Activated CD8-positive, alpha-beta T cell treated with anti-CD3 and anti-CD28 coated beads for 36 hours (primary cell): ENCODE data around the gene ZSCAN20. TPM values are rescaled to one million over a fixed set of nuclear protein-coding genes. Genes with fewer than 3 reads are reported as not detected.

ENCODE experiments used
- ATAC-seq: fragments of 200-7000 bp; cut with Tn5 transposase; one replicate; pipeline ENCODE4 v1.10.0; 2021; ENCODE audit warnings: mild to moderate bottlenecking, moderate library complexity
- CTCF ChIA-PET: fragments of 350-600 bp; sonication (Branson Sonifier 250); formaldehyde crosslinking; loops from one replicate; lab custom pipeline; 2021; ENCODE audit warnings: antibody characterized with exemption; lab: Charles Lee
- POLR2A ChIA-PET: fragments of 350-600 bp; sonication (Branson Sonifier 250); formaldehyde crosslinking; loops from one replicate; lab custom pipeline; 2021; ENCODE audit warnings: antibody characterized with exemption; lab: Charles Lee
- DNase-seq: peaks from one replicate; pipeline ENCODE4 v3.0.0-alpha.2; 2020
- H3K27ac Mint-ChIP-seq: one replicate; pipeline ENCODE4 v1.8.0; 2021; ENCODE audit warnings: mild to moderate bottlenecking, mixed read lengths
- H3K27me3 Mint-ChIP-seq: one replicate; pipeline ENCODE4 v1.8.0; 2021; ENCODE audit warnings: mixed read lengths
- H3K36me3 Mint-ChIP-seq: one replicate; pipeline ENCODE4 v1.8.0; 2021; ENCODE audit warnings: low read depth, mixed read lengths
- H3K4me1 Mint-ChIP-seq: one replicate; pipeline ENCODE4 v1.8.0; 2021; ENCODE audit warnings: low read depth, mixed read lengths
- H3K4me3 Mint-ChIP-seq: one replicate; pipeline ENCODE4 v1.8.0; 2021; ENCODE audit warnings: mild to moderate bottlenecking, moderate library complexity, mixed read lengths
- H3K9me3 Mint-ChIP-seq: one replicate; pipeline ENCODE4 v1.8.0; 2021; ENCODE audit warnings: mixed read lengths
- CTCF ChIP-seq: fragments of 200-600 bp; IDR thresholded peaks from one replicate; pipeline ENCODE4 v1.8.0; 2022; ENCODE audit warnings: antibody characterized with exemption, mild to moderate bottlenecking
- intact Hi-C: fragments of 100-400 bp; cut with micrococcal nuclease; formaldehyde crosslinking; loops from one replicate; pipeline ENCODE4 v1.10.0; 2022
- total RNA-seq, 2 experiments: library from RNA; stranded (reverse); gene quantifications; one replicate each; pipeline ENCODE4 v1.2.3, GENCODE V29; 2021

ZSCAN20 gene
- total RNA-seq, 2 experiments from 2014 or later = 2.6 to 3.2 TPM

DNA sequence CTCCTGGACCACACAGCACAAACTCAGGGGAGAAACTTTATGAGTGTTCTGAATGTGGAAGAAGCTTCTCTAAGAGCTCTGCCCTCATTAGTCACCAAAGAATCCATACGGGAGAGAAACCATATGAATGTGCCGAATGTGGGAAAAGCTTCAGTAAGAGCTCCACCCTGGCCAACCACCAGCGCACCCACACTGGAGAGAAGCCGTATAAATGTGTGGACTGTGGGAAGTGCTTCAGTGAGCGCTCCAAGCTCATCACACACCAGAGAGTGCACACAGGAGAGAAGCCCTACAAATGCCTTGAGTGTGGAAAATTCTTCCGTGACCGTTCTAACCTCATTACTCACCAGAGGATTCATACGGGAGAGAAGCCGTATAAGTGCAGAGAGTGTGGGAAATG lies 22.5 kb downstream of the ZSCAN20 start:
- POLR2A ChIA-PET = no interaction called here
- H3K4me3 Mint-ChIP-seq = no peak overlapping the region
- no peaks in the 10 kb centered on the region for H3K27me3 Mint-ChIP-seq
- peaks cover 62% of the 10 kb centered on the region for H3K36me3 Mint-ChIP-seq
- no peak for TF ChIP-seq CTCF
- no peaks in the 10 kb centered on the region for H3K4me1 Mint-ChIP-seq
- intact Hi-C loops = no loop called here
- H3K9me3 Mint-ChIP-seq = peaks cover 49% of the 10 kb centered on the region
- DNase-seq = no peak
- no peak overlapping the region for H3K27ac Mint-ChIP-seq
- ATAC-seq = no peak
- CTCF ChIA-PET = no interaction called here

- Mint-ChIP-seq H3K4me3 (no peak overlapping the region), H3K4me1 (no peaks in the 10 kb centered on the region), H3K36me3 (peaks cover 44% of the 10 kb centered on the region), H3K9me3 (peaks cover 44% of the 10 kb centered on the region), H3K27ac (no peak overlapping the region), H3K27me3 (no peaks in the 10 kb centered on the region)
- CTCF ChIA-PET = no interaction called here
- no peak for TF ChIP-seq CTCF
- intact Hi-C loops = no loop called here
- ATAC-seq = no peak
- POLR2A ChIA-PET = no interaction called here
- no peak for DNase-seq
Observed at GRCh38 chr1:33497410-33497809, 25.0 kb downstream of the ZSCAN20 start.

- ATAC-seq = no peak
- no peak overlapping the region for H3K27ac Mint-ChIP-seq
Observed at GRCh38 chr1:33500547-33500946, 28.1 kb downstream of the ZSCAN20 start.

GRCh38 chr1:33501309-33501708 lies 28.9 kb downstream of the ZSCAN20 start:
- no peak for ATAC-seq
- POLR2A ChIA-PET = no interaction called here

More at GRCh38 chr1:33500547-33500946, 28.1 kb downstream of the ZSCAN20 start:
- H3K27me3 Mint-ChIP-seq = no peaks in the 10 kb centered on the region
- H3K4me3 Mint-ChIP-seq = no peak overlapping the region
- H3K36me3 Mint-ChIP-seq = peaks cover 18% of the 10 kb centered on the region
- intact Hi-C loops = no loop called here
- ChIA-PET POLR2A (no interaction called here), CTCF (no interaction called here)
- TF ChIP-seq CTCF = no peak
- H3K9me3 Mint-ChIP-seq = peaks cover 21% of the 10 kb centered on the region
- no peak for DNase-seq
- no peaks in the 10 kb centered on the region for H3K4me1 Mint-ChIP-seq

GRCh38 chr1:33501774-33502173 lies 29.3 kb downstream of the ZSCAN20 start:
- POLR2A ChIA-PET = no interaction called here
- CTCF ChIA-PET = no interaction called here
- H3K36me3 Mint-ChIP-seq = peaks cover 10% of the 10 kb centered on the region
- intact Hi-C loops = no loop called here
- H3K27ac Mint-ChIP-seq = no peak overlapping the region
- DNase-seq = no peak
- no peak for ATAC-seq
- H3K4me3 Mint-ChIP-seq = no peak overlapping the region
- no peak for TF ChIP-seq CTCF
- no peaks in the 10 kb centered on the region for H3K4me1 Mint-ChIP-seq
- H3K9me3 Mint-ChIP-seq = peaks cover 12% of the 10 kb centered on the region
- H3K27me3 Mint-ChIP-seq = no peaks in the 10 kb centered on the region

More at GRCh38 chr1:33501309-33501708, 28.9 kb downstream of the ZSCAN20 start:
- CTCF ChIA-PET = no interaction called here
- DNase-seq = no peak
- no peak for TF ChIP-seq CTCF
- H3K36me3 Mint-ChIP-seq = peaks cover 11% of the 10 kb centered on the region
- no peak overlapping the region for H3K4me3 Mint-ChIP-seq
- H3K9me3 Mint-ChIP-seq = peaks cover 13% of the 10 kb centered on the region
- H3K4me1 Mint-ChIP-seq = no peaks in the 10 kb centered on the region
- H3K27me3 Mint-ChIP-seq = no peaks in the 10 kb centered on the region
- intact Hi-C loops = no loop called here
- H3K27ac Mint-ChIP-seq = no peak overlapping the region
